ENCODE measurements around the gene FKBP2. TPM values are rescaled to one million over a fixed set of nuclear protein-coding genes. Genes with fewer than 3 reads are reported as not detected.

The FKBP2 gene
- total RNA-seq, 2 experiments from 2014 or later = 21.9 to 22.8 TPM

GRCh38 chr11:64209563-64209843 lies 31.4 kb upstream of the FKBP2 start:
- H3K36me3 Mint-ChIP-seq = peaks cover 55% of the 10 kb centered on the region

GRCh38 chr11:64210301-64211020 lies 30.4 kb upstream of the FKBP2 start:
- Mint-ChIP-seq H3K27ac (peak overlapping the region; percentile 66), H3K36me3 (peaks cover 58% of the 10 kb centered on the region), H3K4me1 (peaks cover 39% of the 10 kb centered on the region), H3K4me3 (no peak overlapping the region), H3K9me3 (no peaks in the 10 kb centered on the region), H3K27me3 (no peaks in the 10 kb centered on the region)
- no peak for DNase-seq

More at GRCh38 chr11:64209563-64209843, 31.4 kb upstream of the FKBP2 start:
- peak overlapping the region; percentile 48 for H3K27ac Mint-ChIP-seq
- no peaks in the 10 kb centered on the region for H3K9me3 Mint-ChIP-seq
- H3K4me1 Mint-ChIP-seq = peaks cover 41% of the 10 kb centered on the region
- DNase-seq = no peak
- H3K4me3 Mint-ChIP-seq = no peak overlapping the region
- H3K27me3 Mint-ChIP-seq = no peaks in the 10 kb centered on the region

GRCh38 chr11:64211181-64211872 lies 29.6 kb upstream of the FKBP2 start:
- H3K36me3 Mint-ChIP-seq = peaks cover 51% of the 10 kb centered on the region
- H3K27me3 Mint-ChIP-seq = no peaks in the 10 kb centered on the region
- H3K27ac Mint-ChIP-seq = no peak overlapping the region
- DNase-seq = no peak
- H3K4me1 Mint-ChIP-seq = peaks cover 33% of the 10 kb centered on the region
- no peaks in the 10 kb centered on the region for H3K9me3 Mint-ChIP-seq
- H3K4me3 Mint-ChIP-seq = no peak overlapping the region

GRCh38 chr11:64216879-64217278 lies 24.0 kb upstream of the FKBP2 start:
- Mint-ChIP-seq H3K9me3 (no peaks in the 10 kb centered on the region), H3K4me3 (no peak overlapping the region), H3K27me3 (no peaks in the 10 kb centered on the region), H3K36me3 (peaks cover 38% of the 10 kb centered on the region), H3K4me1 (peaks cover 21% of the 10 kb centered on the region), H3K27ac (no peak overlapping the region)
- DNase-seq = no peak

- Mint-ChIP-seq H3K27ac (peak overlapping the region; percentile 67), H3K27me3 (no peaks in the 10 kb centered on the region), H3K36me3 (peaks cover 27% of the 10 kb centered on the region), H3K4me1 (peaks cover 12% of the 10 kb centered on the region), H3K4me3 (no peak overlapping the region), H3K9me3 (no peaks in the 10 kb centered on the region)
- no peak for DNase-seq
Measured at GRCh38 chr11:64218628-64219353, 22.1 kb upstream of the FKBP2 start.

- no peak overlapping the region for H3K27ac Mint-ChIP-seq
- no peaks in the 10 kb centered on the region for H3K27me3 Mint-ChIP-seq
- no peak overlapping the region for H3K4me3 Mint-ChIP-seq
- H3K4me1 Mint-ChIP-seq = peaks cover 14% of the 10 kb centered on the region
- DNase-seq = no peak
- no peaks in the 10 kb centered on the region for H3K9me3 Mint-ChIP-seq
- H3K36me3 Mint-ChIP-seq = peaks cover 22% of the 10 kb centered on the region
Measured at GRCh38 chr11:64219354-64219684, 21.6 kb upstream of the FKBP2 start.

- H3K27ac Mint-ChIP-seq = no peak overlapping the region
- H3K4me3 Mint-ChIP-seq = no peak overlapping the region
Measured at GRCh38 chr11:64219755-64220154, 21.1 kb upstream of the FKBP2 start.

GRCh38 chr11:64220271-64220670 lies 20.6 kb upstream of the FKBP2 start:
- Mint-ChIP-seq H3K4me3 (no peak overlapping the region), H3K9me3 (no peaks in the 10 kb centered on the region), H3K27ac (no peak overlapping the region), H3K36me3 (peaks cover 16% of the 10 kb centered on the region), H3K4me1 (peaks cover 15% of the 10 kb centered on the region), H3K27me3 (no peaks in the 10 kb centered on the region)
- no peak for DNase-seq

More at GRCh38 chr11:64219755-64220154, 21.1 kb upstream of the FKBP2 start:
- DNase-seq = no peak
- peaks cover 15% of the 10 kb centered on the region for H3K4me1 Mint-ChIP-seq
- peaks cover 22% of the 10 kb centered on the region for H3K36me3 Mint-ChIP-seq
- no peaks in the 10 kb centered on the region for H3K9me3 Mint-ChIP-seq
- H3K27me3 Mint-ChIP-seq = no peaks in the 10 kb centered on the region

- no peak for DNase-seq
- Mint-ChIP-seq H3K9me3 (no peaks in the 10 kb centered on the region), H3K4me1 (peaks cover 15% of the 10 kb centered on the region), H3K27ac (no peak overlapping the region), H3K4me3 (no peak overlapping the region), H3K36me3 (peaks cover 16% of the 10 kb centered on the region), H3K27me3 (no peaks in the 10 kb centered on the region)
Measured at GRCh38 chr11:64220798-64221197, 20.1 kb upstream of the FKBP2 start.

GRCh38 chr11:64222651-64223000 lies 18.3 kb upstream of the FKBP2 start:
- Mint-ChIP-seq H3K9me3 (no peaks in the 10 kb centered on the region), H3K4me1 (peaks cover 16% of the 10 kb centered on the region), H3K27me3 (no peaks in the 10 kb centered on the region), H3K36me3 (peaks cover 11% of the 10 kb centered on the region), H3K27ac (no peak overlapping the region), H3K4me3 (no peak overlapping the region)
- DNase-seq = no peak

GRCh38 chr11:64223001-64223651 lies 17.8 kb upstream of the FKBP2 start:
- peaks cover 11% of the 10 kb centered on the region for H3K36me3 Mint-ChIP-seq
- peaks cover 21% of the 10 kb centered on the region for H3K4me1 Mint-ChIP-seq
- H3K27me3 Mint-ChIP-seq = no peaks in the 10 kb centered on the region
- DNase-seq = no peak
- H3K4me3 Mint-ChIP-seq = no peak overlapping the region
- no peaks in the 10 kb centered on the region for H3K9me3 Mint-ChIP-seq
- peak overlapping the region; percentile 20 for H3K27ac Mint-ChIP-seq

- Mint-ChIP-seq H3K27ac (peak overlapping the region; percentile 87), H3K4me3 (peak overlapping the region; percentile 89)
- DNase-seq = no peak
Measured at GRCh38 chr11:64224151-64224890, 16.6 kb upstream of the FKBP2 start.

GRCh38 chr11:64224891-64225607 lies 15.8 kb upstream of the FKBP2 start:
- peaks cover 32% of the 10 kb centered on the region for H3K4me1 Mint-ChIP-seq
- no peaks in the 10 kb centered on the region for H3K27me3 Mint-ChIP-seq
- no peaks in the 10 kb centered on the region for H3K9me3 Mint-ChIP-seq
- no peak for DNase-seq
- H3K27ac Mint-ChIP-seq = peak overlapping the region; percentile 87
- H3K4me3 Mint-ChIP-seq = peak overlapping the region; percentile 89
- H3K36me3 Mint-ChIP-seq = peaks cover 8% of the 10 kb centered on the region

More at GRCh38 chr11:64224151-64224890, 16.6 kb upstream of the FKBP2 start:
- H3K9me3 Mint-ChIP-seq = no peaks in the 10 kb centered on the region
- H3K36me3 Mint-ChIP-seq = peaks cover 8% of the 10 kb centered on the region
- H3K4me1 Mint-ChIP-seq = peaks cover 24% of the 10 kb centered on the region
- no peaks in the 10 kb centered on the region for H3K27me3 Mint-ChIP-seq
